HEK293 (cell line): ENCODE measurements around the gene CHD5.

Source experiments
- CTCF ChIA-PET: fragments of 350-600 bp; formaldehyde crosslinking; extraction: SDS; loops from one replicate; lab custom pipeline; 2021; ENCODE audit warnings: antibody characterized with exemption; lab: Yijun Ruan, JAX
- POLR2A ChIA-PET: fragments of 300-600 bp; formaldehyde crosslinking; extraction: SDS; loops from one replicate; lab custom pipeline; 2020; ENCODE audit warnings: antibody characterized with exemption, inconsistent platforms; lab: Yijun Ruan, JAX
- H3K27ac ChIP-seq: fragments of 200-500 bp; sonication (Bioruptor generic); 2 replicates; pipeline ENCODE4 v1.5.1; 2014; ENCODE audit warnings: low read depth, low read length, control low read depth, inconsistent platforms; ENCODE audit errors: extremely low read depth
- H3K36me3 ChIP-seq, 2 experiments: fragments of 200-500 bp in 1 of 2; sonication (Bioruptor generic) in 1 of 2; 1 replicate in 1 of 2; 2 replicates in 1 of 2; pipeline ENCODE4 v1.5.1; 2014 to 2017; ENCODE audit warnings: inconsistent platforms in 2 of 2, low read length in 2 of 2; ENCODE audit not compliant: control insufficient read depth in 2 of 2, insufficient read depth in 1 of 2
- H3K4me1 ChIP-seq: fragments of 200-500 bp; sonication (Bioruptor generic); 2 replicates; pipeline ENCODE4 v1.5.1; 2014; ENCODE audit warnings: mild to moderate bottlenecking, low read length, inconsistent platforms; ENCODE audit not compliant: control insufficient read depth, insufficient read depth
- H3K4me3 ChIP-seq: 2 replicates; pipeline ENCODE4 v1.5.1; 2011; ENCODE audit warnings: low read depth, mild to moderate bottlenecking, control low read depth, low read length, moderate library complexity
- H3K9me3 ChIP-seq: fragments of 200-500 bp; sonication (Bioruptor generic); 2 replicates; pipeline ENCODE4 v1.5.1; 2014; ENCODE audit warnings: low read depth, low read length, inconsistent platforms; ENCODE audit not compliant: control insufficient read depth, insufficient read depth
- GLI2 ChIP-seq: fragments of 450-650 bp; formaldehyde crosslinking; IDR thresholded peaks from 2 replicates; pipeline ENCODE4; 2017; ENCODE audit warnings: missing biosample characterization, missing genetic modification characterization, low read depth, borderline replicate concordance
- KLF16 ChIP-seq: fragments of 450-650 bp; formaldehyde crosslinking; IDR thresholded peaks from 2 replicates; pipeline ENCODE4 v1.5.1; 2017; ENCODE audit warnings: missing biosample characterization, missing genetic modification characterization
- PRDM6 ChIP-seq: fragments of 450-650 bp; formaldehyde crosslinking; IDR thresholded peaks from 2 replicates; pipeline ENCODE4 v1.5.1; 2017; ENCODE audit warnings: missing biosample characterization, missing genetic modification characterization
- REST ChIP-seq: fragments of 450-650 bp; formaldehyde crosslinking; IDR thresholded peaks from 2 replicates; pipeline ENCODE4 v1.5.1; 2016; ENCODE audit warnings: missing biosample characterization, missing genetic modification characterization
- SP3 ChIP-seq: fragments of 450-650 bp; formaldehyde crosslinking; IDR thresholded peaks from 2 replicates; pipeline ENCODE4 v1.5.1; 2016; ENCODE audit warnings: missing biosample characterization, missing genetic modification characterization
- ZBTB17 ChIP-seq: fragments of 450-650 bp; formaldehyde crosslinking; IDR thresholded peaks from 2 replicates; pipeline ENCODE4 v1.5.1; 2016; ENCODE audit warnings: missing biosample characterization, missing genetic modification characterization
- ZFP37 ChIP-seq: fragments of 450-650 bp; formaldehyde crosslinking; IDR thresholded peaks from 2 replicates; pipeline ENCODE4 v1.5.1; 2016; ENCODE audit warnings: missing biosample characterization, missing genetic modification characterization
- ZIC2 ChIP-seq: fragments of 450-650 bp; formaldehyde crosslinking; IDR thresholded peaks from 2 replicates; pipeline ENCODE4 v1.5.1; 2016; ENCODE audit warnings: missing biosample characterization, missing genetic modification characterization
- ZNF155 ChIP-seq: fragments of 450-650 bp; formaldehyde crosslinking; IDR thresholded peaks from 2 replicates; pipeline ENCODE4 v1.5.1; 2016; ENCODE audit warnings: missing biosample characterization, missing genetic modification characterization
- ZNF302 ChIP-seq: fragments of 450-650 bp; formaldehyde crosslinking; IDR thresholded peaks from 2 replicates; pipeline ENCODE4 v1.5.1; 2016; ENCODE audit warnings: missing biosample characterization, missing genetic modification characterization, low read depth
- ZNF660 ChIP-seq: fragments of 450-650 bp; IDR thresholded peaks from 2 replicates; pipeline ENCODE4 v1.5.1; 2018; ENCODE audit warnings: missing biosample characterization, mild to moderate bottlenecking, missing genetic modification characterization
- ZNF692 ChIP-seq: fragments of 450-650 bp; formaldehyde crosslinking; IDR thresholded peaks from 2 replicates; pipeline ENCODE4 v1.5.1; 2016; ENCODE audit warnings: missing biosample characterization, missing genetic modification characterization
- ZNF777 ChIP-seq: fragments of 450-650 bp; formaldehyde crosslinking; IDR thresholded peaks from 2 replicates; pipeline ENCODE4 v1.5.1; 2017; ENCODE audit warnings: missing biosample characterization, missing genetic modification characterization, borderline replicate concordance
- ZSCAN5A ChIP-seq: fragments of 450-650 bp; formaldehyde crosslinking; IDR thresholded peaks from 2 replicates; pipeline ENCODE4 v1.5.1; 2016; ENCODE audit warnings: missing biosample characterization, missing genetic modification characterization
- TF ChIP-seq, protein P1 (sequence below): fragments of 450-650 bp; formaldehyde crosslinking; IDR thresholded peaks from 2 replicates; pipeline ENCODE4 v1.5.1; 2016; ENCODE audit warnings: missing biosample characterization, missing genetic modification characterization
- TF ChIP-seq, protein P2 (sequence below): fragments of 450-650 bp; formaldehyde crosslinking; IDR thresholded peaks from 2 replicates; pipeline ENCODE4 v1.5.1; 2017; ENCODE audit warnings: missing biosample characterization, missing genetic modification characterization

The CHD5 gene

GRCh38 chr1:6121021-6121421, 59.1 kb downstream of the CHD5 start:
- ChIA-PET CTCF (no interaction called here), POLR2A (no interaction called here)
- Histone ChIP-seq H3K4me1 (no peaks in the 10 kb centered on the region), H3K36me3 (no peaks in the 10 kb centered on the region), H3K9me3 (no peaks in the 10 kb centered on the region), H3K27ac (no peak overlapping the region), H3K4me3 (no peak overlapping the region)
- no peak for TF ChIP-seq ZNF302 (tag by site-specific recombination)
- no peak for TF ChIP-seq ZBTB17 (tag by site-specific recombination)

- TF ChIP-seq, protein P1, sequence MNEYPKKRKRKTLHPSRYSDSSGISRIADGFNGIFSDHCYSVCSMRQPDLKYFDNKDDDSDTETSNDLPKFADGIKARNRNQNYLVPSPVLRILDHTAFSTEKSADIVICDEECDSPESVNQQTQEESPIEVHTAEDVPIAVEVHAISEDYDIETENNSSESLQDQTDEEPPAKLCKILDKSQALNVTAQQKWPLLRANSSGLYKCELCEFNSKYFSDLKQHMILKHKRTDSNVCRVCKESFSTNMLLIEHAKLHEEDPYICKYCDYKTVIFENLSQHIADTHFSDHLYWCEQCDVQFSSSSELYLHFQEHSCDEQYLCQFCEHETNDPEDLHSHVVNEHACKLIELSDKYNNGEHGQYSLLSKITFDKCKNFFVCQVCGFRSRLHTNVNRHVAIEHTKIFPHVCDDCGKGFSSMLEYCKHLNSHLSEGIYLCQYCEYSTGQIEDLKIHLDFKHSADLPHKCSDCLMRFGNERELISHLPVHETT (tag by site-specific recombination), result no peak
- TF ChIP-seq SP3 (tag by site-specific recombination), result no peak
- no peak for TF ChIP-seq ZIC2
- no peak for TF ChIP-seq GLI2 (tag by site-specific recombination)
- TF ChIP-seq KLF16 (tag by site-specific recombination), result no peak
- no peak for TF ChIP-seq ZNF777
- TF ChIP-seq ZNF692, result no peak
- TF ChIP-seq, all 188 proteins: peak for 0
- Histone ChIP-seq H3K36me3 (no peaks in the 10 kb centered on the region), H3K4me1 (no peaks in the 10 kb centered on the region), H3K9me3 (no peaks in the 10 kb centered on the region), H3K4me3 (no peak overlapping the region), H3K27ac (no peak overlapping the region)
- CTCF ChIA-PET, result interaction anchor here (0.7 kb wide), 1 partner anchor 120 kb away, joined by 4 read pairs; no protein-coding TSS in a partner anchor
- POLR2A ChIA-PET, result no interaction called here
Observed at GRCh38 chr1:6118415-6118814, 61.7 kb downstream of the CHD5 start.

GRCh38 chr1:6117624-6118023, 62.5 kb downstream of the CHD5 start:
- Histone ChIP-seq H3K27ac (no peak overlapping the region), H3K4me1 (no peaks in the 10 kb centered on the region)
- POLR2A ChIA-PET, result no interaction called here
- TF ChIP-seq ZNF155 (no peak), PRDM6 (no peak), REST (tag by site-specific recombination) (no peak), ZFP37 (tag by site-specific recombination) (no peak), ZNF660 (tag by site-specific recombination) (no peak), ZSCAN5A (tag by site-specific recombination) (no peak)
- TF ChIP-seq, protein P2, sequence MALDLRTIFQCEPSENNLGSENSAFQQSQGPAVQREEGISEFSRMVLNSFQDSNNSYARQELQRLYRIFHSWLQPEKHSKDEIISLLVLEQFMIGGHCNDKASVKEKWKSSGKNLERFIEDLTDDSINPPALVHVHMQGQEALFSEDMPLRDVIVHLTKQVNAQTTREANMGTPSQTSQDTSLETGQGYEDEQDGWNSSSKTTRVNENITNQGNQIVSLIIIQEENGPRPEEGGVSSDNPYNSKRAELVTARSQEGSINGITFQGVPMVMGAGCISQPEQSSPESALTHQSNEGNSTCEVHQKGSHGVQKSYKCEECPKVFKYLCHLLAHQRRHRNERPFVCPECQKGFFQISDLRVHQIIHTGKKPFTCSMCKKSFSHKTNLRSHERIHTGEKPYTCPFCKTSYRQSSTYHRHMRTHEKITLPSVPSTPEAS (tag by site-specific recombination), result no peak
- TF ChIP-seq, all 188 proteins: peak for 0
- CTCF ChIA-PET, result interaction anchor here (0.7 to 1.2 kb wide), 3 partner anchors 9 to 114 kb away, joined by 3 to 4 read pairs (median 3); no protein-coding TSS in a partner anchor
- Histone ChIP-seq H3K4me3 (no peak overlapping the region), H3K36me3 (no peaks in the 10 kb centered on the region), H3K9me3 (no peaks in the 10 kb centered on the region)
